Uterus (tissue), 4 donors: Measurements from ENCODE around the gene VARS1. TPM values are rescaled to one million over a fixed set of nuclear protein-coding genes. Genes with fewer than 3 reads are reported as not detected.

Source experiments
- DNase-seq, 2 donors: peaks; one replicate each; pipeline ENCODE4 v3.0.0-alpha.2; 2019 to 2020
- H3K27ac ChIP-seq, 2 donors: fragments of 200-600 bp; sonication (generic); 1 replicate in 1 of 2; 2 replicates in 1 of 2; pipeline ENCODE4 v1.5.1; 2016 to 2018
- H3K27me3 ChIP-seq, 2 donors: fragments of 200-600 bp; sonication (generic); one replicate each; pipeline ENCODE4 v1.5.1; 2018 to 2019; ENCODE audit warnings: control low read depth in 1 of 2
- H3K36me3 ChIP-seq, 2 donors: fragments of 200-600 bp; sonication (generic); one replicate each; pipeline ENCODE4 v1.5.1; 2019; ENCODE audit warnings: control low read depth in 1 of 2
- H3K4me1 ChIP-seq, 2 donors: fragments of 200-600 bp; sonication (generic); one replicate each; pipeline ENCODE4 v1.5.1; 2018 to 2019; ENCODE audit warnings: control low read depth in 1 of 2
- H3K4me3 ChIP-seq, 2 donors: fragments of 200-600 bp; sonication (generic); 1 replicate in 1 of 2; 2 replicates in 1 of 2; pipeline ENCODE4 v1.5.1; 2018 to 2019; ENCODE audit warnings: mild to moderate bottlenecking in 1 of 2
- H3K9me3 ChIP-seq, 2 donors: fragments of 200-600 bp; sonication (generic); one replicate each; pipeline ENCODE4 v1.5.1; 2019; ENCODE audit warnings: control low read depth in 1 of 2
- CTCF ChIP-seq, 4 experiments: fragments of 200-600 bp in 2 of 4; fragments of 450-650 bp in 2 of 4; sonication (generic) in 2 of 4; IDR thresholded peaks; one replicate each; pipeline ENCODE4 v1.5.1; 2016 to 2019; ENCODE audit warnings: antibody characterized with exemption in 4 of 4, mild to moderate bottlenecking in 2 of 4, moderate library complexity in 1 of 4
- POLR2A ChIP-seq, 2 donors: fragments of 450-650 bp; IDR thresholded peaks; one replicate each; pipeline ENCODE4 v1.6.1; 2016; ENCODE audit warnings: antibody characterized with exemption in 2 of 2, mild to moderate bottlenecking in 1 of 2, moderate library complexity in 1 of 2
- intact Hi-C: fragments of 100-400 bp; cut with DNase I; formaldehyde crosslinking; loops from one replicate; pipeline ENCODE4 v1.15.1; 2023; ENCODE audit warnings: low total_unique reads
- total RNA-seq, 4 donors: library from RNA; depleted of rRNA in 3 of 4; stranded (reverse); fragments of >200 nt in 3 of 4; gene quantifications; one replicate each; pipeline versions ENCODE4 v1.1.0 to v1.2.4, GENCODE V29; 2014 to 2023
- donor health status: DM: yes; HTN: yes; CAD: no.

Gene VARS1
- total RNA-seq, 4 donors from 2014 or later = 35.6 to 118 (median 53.4) TPM

GRCh38 chr6:31778193-31778592 is 17.4 kb downstream of the VARS1 start:
- no peak for TF ChIP-seq CTCF (IDR thresholded peaks at IDR 0.05)
- no peak for TF ChIP-seq POLR2A (IDR thresholded peaks at IDR 0.05)
- Histone ChIP-seq H3K4me3 (no peak overlapping the region), H3K27me3 (no peaks in the 10 kb centered on the region), H3K27ac (peak overlapping the region; percentile 84 to 88), H3K36me3 (no peaks in the 10 kb centered on the region), H3K4me1 (peaks cover 5 to 8% of the 10 kb centered on the region in 2 donors), H3K9me3 (no peaks in the 10 kb centered on the region)
- intact Hi-C loops = no loop called here
- DNase-seq = no peak

GRCh38 chr6:31777667-31778050 is 17.9 kb downstream of the VARS1 start:
- peaks cover 5 to 8% of the 10 kb centered on the region in 2 donors for H3K4me1 ChIP-seq
- H3K36me3 ChIP-seq = no peaks in the 10 kb centered on the region
- peak overlapping the region; percentile 84 to 88 for H3K27ac ChIP-seq
- H3K9me3 ChIP-seq = no peaks in the 10 kb centered on the region
- TF ChIP-seq POLR2A (IDR thresholded peaks at IDR 0.05) = no peak
- no peak for TF ChIP-seq CTCF (IDR thresholded peaks at IDR 0.05)
- DNase-seq = no peak
- no peaks in the 10 kb centered on the region for H3K27me3 ChIP-seq
- intact Hi-C loops = no loop called here
- H3K4me3 ChIP-seq = no peak overlapping the region

GRCh38 chr6:31776989-31777666 is 18.4 kb downstream of the VARS1 start, which contains the start of gene VWA7:
Gene VWA7, minus strand, starts transcription at chr6:31777328. Its CDS starts 549 bp downstream, at chr6:31776779.
- peak within 1 kb of the TSS; percentile 84 to 88 for H3K27ac ChIP-seq

GRCh38 chr6:31776485-31776988 is 19.0 kb downstream of the VARS1 start:
- Histone ChIP-seq H3K27me3 (no peaks in the 10 kb centered on the region), H3K4me1 (peaks cover 5 to 8% of the 10 kb centered on the region in 2 donors), H3K9me3 (no peaks in the 10 kb centered on the region), H3K27ac (peak overlapping the region; percentile 84 to 88), H3K36me3 (no peaks in the 10 kb centered on the region), H3K4me3 (peak overlapping the region in 1 of 2 donors; percentile 1)
- no peak for DNase-seq
- intact Hi-C loops = no loop called here
- TF ChIP-seq POLR2A (IDR thresholded peaks at IDR 0.05) (no peak), CTCF (IDR thresholded peaks at IDR 0.05) (no peak)

More at GRCh38 chr6:31776989-31777666, 18.4 kb downstream of the VARS1 start, which contains the start of gene VWA7:
- no peaks in the 10 kb centered on the region for H3K36me3 ChIP-seq
- H3K4me3 ChIP-seq = peak within 1 kb of the TSS in 1 of 2 donors; percentile 1
- intact Hi-C loops = no loop called here
- H3K4me1 ChIP-seq = peaks cover 5 to 8% of the 10 kb centered on the region in 2 donors
- no peaks in the 10 kb centered on the region for H3K27me3 ChIP-seq
- peak in 1 of 2 donors; percentile 43 for TF ChIP-seq POLR2A (IDR thresholded peaks at IDR 0.05)
- TF ChIP-seq CTCF (IDR thresholded peaks at IDR 0.05) = peak in 1 of 4 experiments; percentile 33
- H3K9me3 ChIP-seq = no peaks in the 10 kb centered on the region
- peak; percentile 86 to 90 for DNase-seq
